Activated CD4-positive, alpha-beta T cell treated with anti-CD3 and anti-CD28 coated beads for 1 hour (primary cell): ENCODE measurements around the gene S1PR2.
"Not testable (repeated sequence)": the region's sequence is repeated elsewhere in the genome, so short reads cannot be mapped to it uniquely, and the experiment has no call there.

ENCODE experiments used
- DNase-seq: peaks from one replicate; pipeline ENCODE4 v3.0.0-alpha.2; 2020

Gene S1PR2

GRCh38 chr19:10184636-10185035 lies 46.5 kb downstream of the S1PR2 start:
- no peak for DNase-seq

DNA sequence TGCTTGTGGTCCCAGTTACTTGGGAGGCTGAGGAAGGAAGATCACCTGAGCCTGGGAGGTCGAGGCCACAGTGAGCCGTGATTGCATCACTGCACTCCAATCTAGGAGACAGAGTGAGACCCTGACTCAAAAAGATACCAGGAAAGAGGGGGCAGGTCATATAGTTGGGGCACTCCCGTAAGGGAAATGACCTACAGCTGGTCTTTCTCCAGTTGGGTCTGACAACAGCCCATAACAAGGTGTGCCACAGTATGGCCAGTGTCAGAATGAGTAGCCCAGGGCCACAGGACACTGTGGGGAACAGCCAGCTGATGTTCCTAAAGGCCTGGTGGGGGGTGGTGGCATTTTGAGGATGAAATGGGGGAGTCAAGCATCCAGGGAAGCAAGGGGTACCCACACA lies 47.2 kb downstream of the S1PR2 start:
- no peak for DNase-seq

DNA sequence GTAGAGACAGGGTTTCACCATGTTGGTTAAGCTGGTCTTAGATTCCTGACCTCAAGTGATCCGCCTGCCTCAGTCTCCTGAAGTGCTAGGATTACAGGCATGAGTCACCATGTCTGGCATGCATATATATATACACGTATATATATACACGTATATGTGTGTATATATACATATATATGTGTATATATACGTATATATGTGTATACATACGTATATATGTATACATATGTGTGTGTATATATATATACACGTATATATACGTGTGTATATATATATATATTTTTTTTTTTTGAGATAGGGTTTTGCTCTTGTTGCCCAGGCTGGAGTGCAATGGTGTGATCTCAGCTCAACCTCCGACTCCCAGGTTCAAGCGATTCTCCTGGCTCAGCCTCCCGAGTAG lies 48.3 kb downstream of the S1PR2 start:
- DNase-seq: no peak

- no peak for DNase-seq
Observed at GRCh38 chr19:10182076-10182475, 49.1 kb downstream of the S1PR2 start.

DNA sequence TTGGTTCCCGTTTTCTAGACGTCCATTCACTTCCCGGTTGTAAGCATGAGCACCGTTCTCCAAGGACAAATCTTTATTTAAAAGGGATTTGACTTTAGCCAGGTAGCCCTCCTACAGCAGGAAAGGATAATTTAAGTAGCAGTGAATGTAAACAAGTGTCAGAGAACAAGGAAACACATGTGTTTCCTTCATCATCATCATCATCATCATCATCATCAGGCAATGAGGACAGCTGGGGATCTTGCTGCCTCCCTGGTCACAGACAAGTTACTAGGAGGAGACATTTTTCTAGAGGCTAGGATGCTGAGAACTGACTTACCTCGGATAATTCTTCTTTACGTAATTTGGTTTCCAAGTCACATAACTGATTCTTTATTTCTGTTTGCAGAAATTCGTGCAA lies 50.7 kb downstream of the S1PR2 start:
- DNase-seq: no peak

DNA sequence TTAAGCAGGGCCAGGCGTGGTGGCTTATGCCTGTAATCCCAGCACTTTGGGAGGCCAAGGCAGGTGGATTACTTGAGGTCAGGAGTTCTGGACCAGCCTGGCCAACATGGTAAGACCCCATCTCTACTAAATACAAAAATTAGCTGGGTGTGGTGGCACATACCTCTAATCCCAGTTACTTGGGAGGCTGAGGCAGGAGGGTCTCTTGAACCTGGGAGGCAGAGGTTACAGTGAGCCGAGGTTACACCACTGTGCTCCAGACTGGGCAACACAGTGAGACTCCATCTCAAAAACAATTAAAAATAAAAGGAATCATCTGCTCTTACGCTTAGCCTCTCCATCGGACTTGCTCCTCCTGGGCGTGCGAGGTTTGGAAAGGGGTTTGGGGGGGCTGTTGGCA lies 51.1 kb downstream of the S1PR2 start:
- not testable (repeated sequence) for DNase-seq

- no peak for DNase-seq
Observed at GRCh38 chr19:10173527-10173926, 57.6 kb downstream of the S1PR2 start.
